Liver (tissue), 9 donors: ENCODE data around the gene SLC7A11. TPM values are rescaled to one million over a fixed set of nuclear protein-coding genes. Genes with fewer than 3 reads are reported as not detected.

Experiments
- DNase-seq: peaks from one replicate; pipeline ENCODE4 v3.0.0-alpha.2; 2017; ENCODE audit warnings: low spot score
- H3K27ac ChIP-seq, 2 donors: one replicate each; pipeline ENCODE4 v1.7.0; 2013; ENCODE audit warnings: inconsistent platforms in 2 of 2, low read length in 2 of 2, control low read depth in 1 of 2, low read depth in 1 of 2, mild to moderate bottlenecking in 1 of 2
- H3K27me3 ChIP-seq, 4 donors: one replicate each; pipeline versions ENCODE4 v1.6.1 to v1.7.0; 2013; ENCODE audit warnings: low read length in 3 of 4, inconsistent platforms in 1 of 4, mild to moderate bottlenecking in 1 of 4, moderate library complexity in 1 of 4; ENCODE audit not compliant: control insufficient read depth in 4 of 4, insufficient read depth in 4 of 4
- H3K36me3 ChIP-seq, 4 donors: one replicate each; pipeline versions ENCODE4 v1.6.1 to v1.7.0; 2013; ENCODE audit warnings: low read length in 3 of 4, mild to moderate bottlenecking in 3 of 4, low read depth in 1 of 4, moderate library complexity in 1 of 4; ENCODE audit not compliant: control insufficient read depth in 4 of 4, insufficient read depth in 3 of 4
- H3K4me1 ChIP-seq, 4 donors: one replicate each; pipeline versions ENCODE4 v1.6.1 to v1.7.0; 2013; ENCODE audit warnings: low read length in 3 of 4, mild to moderate bottlenecking in 3 of 4, moderate library complexity in 1 of 4; ENCODE audit not compliant: control insufficient read depth in 4 of 4, insufficient read depth in 4 of 4
- H3K4me3 ChIP-seq, 3 donors: one replicate each; pipeline versions ENCODE4 v1.6.1 to v1.7.0; 2013; ENCODE audit warnings: low read length in 3 of 3, control low read depth in 1 of 3, low read depth in 1 of 3, mild to moderate bottlenecking in 1 of 3
- H3K9ac ChIP-seq, 2 donors: one replicate each; pipeline ENCODE4 v1.7.0; 2013; ENCODE audit warnings: low read length in 2 of 2, mild to moderate bottlenecking in 2 of 2, moderate library complexity in 2 of 2, control low read depth in 1 of 2, low read depth in 1 of 2
- H3K9me3 ChIP-seq, 4 donors: one replicate each; pipeline versions ENCODE4 v1.6.1 to v1.7.0; 2013; ENCODE audit warnings: low read length in 3 of 4; ENCODE audit not compliant: control insufficient read depth in 4 of 4
- CTCF ChIP-seq: fragments of 150-350 bp; IDR thresholded peaks from 2 replicates; pipeline ENCODE4 v1.5.1; 2017; ENCODE audit warnings: improper control_type of control experiment, low read depth, low read length; ENCODE audit not compliant: missing input control
- EGR1 ChIP-seq, 2 donors: IDR thresholded peaks; 2 replicates each; pipeline ENCODE4 v1.6.1; 2016 to 2018; ENCODE audit warnings: antibody characterized with exemption in 2 of 2, low read depth in 2 of 2
- FOXA1 ChIP-seq: IDR thresholded peaks from 2 replicates; pipeline ENCODE4 v1.6.1; 2016; ENCODE audit warnings: antibody characterized with exemption
- FOXA2 ChIP-seq: IDR thresholded peaks from 2 replicates; pipeline ENCODE4 v1.6.1; 2016; ENCODE audit warnings: antibody characterized with exemption
- GABPA ChIP-seq, 2 donors: IDR thresholded peaks in 1 of 2; conservative IDR thresholded peaks in 1 of 2; 2 replicates each; pipeline ENCODE4 v1.6.1; 2016; ENCODE audit warnings: antibody characterized with exemption in 2 of 2, mild to moderate bottlenecking in 1 of 2, moderate library complexity in 1 of 2
- HNF4A ChIP-seq, 2 donors: conservative IDR thresholded peaks; 2 replicates each; pipeline ENCODE4 v1.6.1; 2016; ENCODE audit warnings: antibody characterized with exemption in 2 of 2, mild to moderate bottlenecking in 2 of 2
- HNF4G ChIP-seq: IDR thresholded peaks from 2 replicates; pipeline ENCODE4 v1.6.1; 2016; ENCODE audit warnings: antibody characterized with exemption
- JUND ChIP-seq, 2 donors: IDR thresholded peaks; 2 replicates each; pipeline ENCODE4 v1.6.1; 2016; ENCODE audit warnings: antibody characterized with exemption in 2 of 2
- NR2F2 ChIP-seq: IDR thresholded peaks from 2 replicates; pipeline ENCODE4 v1.6.1; 2016; ENCODE audit warnings: antibody characterized with exemption
- RAD21 ChIP-seq, 2 donors: IDR thresholded peaks; 2 replicates each; pipeline ENCODE4 v1.6.1; 2016; ENCODE audit warnings: antibody characterized with exemption in 2 of 2, mild to moderate bottlenecking in 2 of 2
- REST ChIP-seq: IDR thresholded peaks from 2 replicates; pipeline ENCODE4 v1.6.1; 2016; ENCODE audit warnings: antibody characterized with exemption, mild to moderate bottlenecking
- RXRA ChIP-seq, 2 donors: IDR thresholded peaks; 2 replicates each; pipeline ENCODE4 v1.6.1; 2017 to 2018; ENCODE audit warnings: antibody characterized with exemption in 2 of 2, mild to moderate bottlenecking in 1 of 2
- SP1 ChIP-seq: IDR thresholded peaks from 2 replicates; pipeline ENCODE4 v1.6.1; 2018; ENCODE audit warnings: antibody characterized with exemption, mild to moderate bottlenecking
- TAF1 ChIP-seq: conservative IDR thresholded peaks from 2 replicates; pipeline ENCODE4 v1.6.1; 2016; ENCODE audit warnings: antibody characterized with exemption, mild to moderate bottlenecking
- YY1 ChIP-seq: IDR thresholded peaks from 2 replicates; pipeline ENCODE4 v1.6.1; 2016; ENCODE audit warnings: antibody characterized with exemption, mild to moderate bottlenecking
- ZBTB33 ChIP-seq: IDR thresholded peaks from 2 replicates; pipeline ENCODE4 v1.6.1; 2016; ENCODE audit warnings: antibody characterized with exemption
- WGBS: extraction: QIAGEN DNeasy Blood & Tissue Kit; methylation state at CpG from one replicate; pipeline ENCODE4 v1.1.7; 2013; 5-methylcytosine and 5-hydroxymethylcytosine counted together
- polyA plus RNA-seq, 2 donors: library from polyadenylated mRNA; stranded (reverse) in 1 of 2; unstranded in 1 of 2; fragments of 200-250 nt in 1 of 2; fragments of >200 nt in 1 of 2; fragmentation: Nextera tagmentation in 1 of 2; extraction: Ambion mirVana in 1 of 2; gene quantifications; one replicate each; pipeline versions ENCODE4 v1.2.1 to v1.2.3, GENCODE V29; 2013 to 2015
- total RNA-seq, 2 donors: library from RNA; depleted of rRNA; stranded (reverse); fragments of >200 nt; gene quantifications; one replicate each; pipeline ENCODE4 v1.2.3, GENCODE V29; 2014
- TF ChIP-seq, protein P1 (sequence below): IDR thresholded peaks from 2 replicates; pipeline ENCODE4 v1.6.1; 2016; ENCODE audit warnings: antibody characterized with exemption
- TF ChIP-seq, protein P2 (sequence below): IDR thresholded peaks from 2 replicates; pipeline ENCODE4 v1.6.1; 2016; ENCODE audit warnings: antibody characterized with exemption
- donor health status: healthy.
- donor health status: healthy.
- donor health status: healthy.
- donor health status: healthy.
- donor health status: healthy.

The SLC7A11 gene
- total and polyA plus RNA-seq, 4 donors, result 0.02 to 1.9 (median 0.29) TPM

- H3K4me3 ChIP-seq, result no peak overlapping the region
- no peak overlapping the region for H3K27ac ChIP-seq
- no peaks in the 10 kb centered on the region for H3K4me1 ChIP-seq
- H3K27me3 ChIP-seq, result no peaks in the 10 kb centered on the region
- H3K9ac ChIP-seq, result no peak overlapping the region
- WGBS, result 92% methylated on average over 1 of the region's 1 CpG
- no peaks in the 10 kb centered on the region for H3K36me3 ChIP-seq
- TF ChIP-seq CTCF (no peak), NR2F2 (no peak), YY1 (no peak), GABPA (IDR thresholded peaks at IDR 0.05 in 1 of 2, conservative IDR thresholded peaks at IDR 0.05 in 1 of 2) (no peak), HNF4G (no peak), RXRA (IDR thresholded peaks at IDR 0.05) (no peak), HNF4A (conservative IDR thresholded peaks at IDR 0.05) (no peak), ZBTB33 (no peak), EGR1 (IDR thresholded peaks at IDR 0.05; ENCODE audit: low read depth in 2 of 2) (no peak), TAF1 (no peak), FOXA2 (no peak), RAD21 (IDR thresholded peaks at IDR 0.05) (no peak)
- TF ChIP-seq, protein P1, sequence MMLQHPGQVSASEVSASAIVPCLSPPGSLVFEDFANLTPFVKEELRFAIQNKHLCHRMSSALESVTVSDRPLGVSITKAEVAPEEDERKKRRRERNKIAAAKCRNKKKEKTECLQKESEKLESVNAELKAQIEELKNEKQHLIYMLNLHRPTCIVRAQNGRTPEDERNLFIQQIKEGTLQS, result no peak
- TF ChIP-seq, protein P2, sequence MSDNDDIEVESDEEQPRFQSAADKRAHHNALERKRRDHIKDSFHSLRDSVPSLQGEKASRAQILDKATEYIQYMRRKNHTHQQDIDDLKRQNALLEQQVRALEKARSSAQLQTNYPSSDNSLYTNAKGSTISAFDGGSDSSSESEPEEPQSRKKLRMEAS, result no peak
- no peaks in the 10 kb centered on the region for H3K9me3 ChIP-seq
- DNase-seq, result no peak
Measured at GRCh38 chr4:138205531-138206233, 36.5 kb downstream of the SLC7A11 start.

- Histone ChIP-seq H3K4me1 (no peaks in the 10 kb centered on the region), H3K36me3 (no peaks in the 10 kb centered on the region), H3K4me3 (no peak overlapping the region), H3K9me3 (no peaks in the 10 kb centered on the region), H3K27me3 (no peaks in the 10 kb centered on the region), H3K9ac (no peak overlapping the region), H3K27ac (no peak overlapping the region)
- no peak for DNase-seq
- 69% methylated on average over 5 of the region's 5 CpGs for WGBS
- no peak for TF ChIP-seq NR2F2
- no peak for TF ChIP-seq GABPA (IDR thresholded peaks at IDR 0.05 in 1 of 2, conservative IDR thresholded peaks at IDR 0.05 in 1 of 2)
- no peak for TF ChIP-seq ZBTB33
- no peak for TF ChIP-seq FOXA1
- TF ChIP-seq, protein P2, result no peak
- TF ChIP-seq JUND (IDR thresholded peaks at IDR 0.05), result no peak
- no peak for TF ChIP-seq RAD21 (IDR thresholded peaks at IDR 0.05)
- no peak for TF ChIP-seq HNF4A (conservative IDR thresholded peaks at IDR 0.05)
- no peak for TF ChIP-seq TAF1
- TF ChIP-seq YY1, result no peak
- TF ChIP-seq CTCF, result no peak
- no peak for TF ChIP-seq SP1
- no peak for TF ChIP-seq REST
- no peak for TF ChIP-seq HNF4G
- no peak for TF ChIP-seq EGR1 (IDR thresholded peaks at IDR 0.05; ENCODE audit: low read depth in 2 of 2)
- no peak for TF ChIP-seq RXRA (IDR thresholded peaks at IDR 0.05)
Measured at GRCh38 chr4:138204507-138204906, 37.6 kb downstream of the SLC7A11 start.
